ENCODE data around the gene GPC4.

DNA sequence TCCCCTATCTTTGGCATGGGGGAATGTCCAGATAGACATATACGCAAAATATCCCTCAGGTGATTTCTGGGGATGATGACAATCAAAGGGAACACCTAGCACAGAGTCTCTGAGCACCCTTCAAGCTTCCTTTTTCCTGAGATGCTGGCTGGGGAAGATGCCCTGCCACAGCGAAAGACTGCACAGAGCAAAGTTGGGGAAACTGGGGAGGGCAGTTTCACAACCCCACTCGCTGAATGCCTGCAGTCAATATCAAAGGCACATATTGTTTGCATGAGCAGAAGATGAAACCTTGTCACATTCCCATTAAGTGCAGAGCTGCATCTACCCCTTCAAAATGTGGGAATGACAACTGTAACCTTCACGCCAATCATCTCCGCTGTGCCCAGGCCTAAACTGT lies 2.6 kb downstream of the GPC4 start:
- TF ChIP-seq, protein P1, sequence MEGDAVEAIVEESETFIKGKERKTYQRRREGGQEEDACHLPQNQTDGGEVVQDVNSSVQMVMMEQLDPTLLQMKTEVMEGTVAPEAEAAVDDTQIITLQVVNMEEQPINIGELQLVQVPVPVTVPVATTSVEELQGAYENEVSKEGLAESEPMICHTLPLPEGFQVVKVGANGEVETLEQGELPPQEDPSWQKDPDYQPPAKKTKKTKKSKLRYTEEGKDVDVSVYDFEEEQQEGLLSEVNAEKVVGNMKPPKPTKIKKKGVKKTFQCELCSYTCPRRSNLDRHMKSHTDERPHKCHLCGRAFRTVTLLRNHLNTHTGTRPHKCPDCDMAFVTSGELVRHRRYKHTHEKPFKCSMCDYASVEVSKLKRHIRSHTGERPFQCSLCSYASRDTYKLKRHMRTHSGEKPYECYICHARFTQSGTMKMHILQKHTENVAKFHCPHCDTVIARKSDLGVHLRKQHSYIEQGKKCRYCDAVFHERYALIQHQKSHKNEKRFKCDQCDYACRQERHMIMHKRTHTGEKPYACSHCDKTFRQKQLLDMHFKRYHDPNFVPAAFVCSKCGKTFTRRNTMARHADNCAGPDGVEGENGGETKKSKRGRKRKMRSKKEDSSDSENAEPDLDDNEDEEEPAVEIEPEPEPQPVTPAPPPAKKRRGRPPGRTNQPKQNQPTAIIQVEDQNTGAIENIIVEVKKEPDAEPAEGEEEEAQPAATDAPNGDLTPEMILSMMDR (IDR thresholded peaks at IDR 0.05; ENCODE audit: insufficient read depth, low read depth, low read length) = no peak
- no peak for TF ChIP-seq EZH2 (IDR thresholded peaks at IDR 0.05; ENCODE audit: insufficient read depth, low read length)

Data from astrocyte (in vitro differentiated cells and primary cell).